ENCODE results near the gene YPEL1.

YPEL1 gene

GRCh38 chr22:21652010-21652546 lies 83.5 kb downstream of the YPEL1 start:
- Histone ChIP-seq H3K4me1 (ENCODE audit: control insufficient read depth, insufficient read depth, low read length, poor library complexity, severe bottlenecking) (peaks cover 17% of the 10 kb centered on the region), H3K4me3 (ENCODE audit: extremely low read depth, insufficient read depth, low read length, poor library complexity, severe bottlenecking) (peak overlapping the region; percentile 75), H3K9me3 (ENCODE audit: control insufficient read depth, low read length) (no peaks in the 10 kb centered on the region), H3K36me3 (ENCODE audit: control insufficient read depth, insufficient read depth, low read length) (peaks cover 40% of the 10 kb centered on the region), H3K27ac (ENCODE audit: low read depth, low read length, severe bottlenecking) (peak overlapping the region; percentile 84)
- WGBS, 2 experiments (ENCODE audit: insufficient coverage in 2 of 2) = 0 to 1% methylated on average over 31 to 39 of the region's 44 CpGs

GRCh38 chr22:21651521-21652009 lies 84.0 kb downstream of the YPEL1 start:
- Histone ChIP-seq H3K4me1 (ENCODE audit: control insufficient read depth, insufficient read depth, low read length, poor library complexity, severe bottlenecking) (peaks cover 17% of the 10 kb centered on the region), H3K36me3 (ENCODE audit: control insufficient read depth, insufficient read depth, low read length) (peaks cover 44% of the 10 kb centered on the region), H3K9me3 (ENCODE audit: control insufficient read depth, low read length) (no peaks in the 10 kb centered on the region), H3K27ac (ENCODE audit: low read depth, low read length, severe bottlenecking) (peak overlapping the region; percentile 84), H3K4me3 (ENCODE audit: extremely low read depth, insufficient read depth, low read length, poor library complexity, severe bottlenecking) (peak overlapping the region; percentile 75)
- WGBS, 2 experiments (ENCODE audit: insufficient coverage in 2 of 2) = 0 to 1% methylated on average over 15 to 17 of the region's 29 CpGs

- no peaks in the 10 kb centered on the region for H3K9me3 ChIP-seq (ENCODE audit: control insufficient read depth, low read length)
- peaks cover 17% of the 10 kb centered on the region for H3K4me1 ChIP-seq (ENCODE audit: control insufficient read depth, insufficient read depth, low read length, poor library complexity, severe bottlenecking)
- H3K27ac ChIP-seq (ENCODE audit: low read depth, low read length, severe bottlenecking) = peak overlapping the region; percentile 84
- WGBS, 2 experiments (ENCODE audit: insufficient coverage in 2 of 2) = 0 to 7% methylated on average over 1 to 3 of the region's 6 CpGs
- peak overlapping the region; percentile 75 for H3K4me3 ChIP-seq (ENCODE audit: extremely low read depth, insufficient read depth, low read length, poor library complexity, severe bottlenecking)
- H3K36me3 ChIP-seq (ENCODE audit: control insufficient read depth, insufficient read depth, low read length) = peaks cover 49% of the 10 kb centered on the region
Measured at GRCh38 chr22:21650823-21651520, 84.6 kb downstream of the YPEL1 start.

- WGBS, 2 experiments (ENCODE audit: insufficient coverage in 2 of 2) = 81 to 93% methylated on average over 5 to 7 of the region's 7 CpGs
- Histone ChIP-seq H3K4me3 (ENCODE audit: extremely low read depth, insufficient read depth, low read length, poor library complexity, severe bottlenecking) (no peak overlapping the region), H3K36me3 (ENCODE audit: control insufficient read depth, insufficient read depth, low read length) (peaks cover 54% of the 10 kb centered on the region), H3K4me1 (ENCODE audit: control insufficient read depth, insufficient read depth, low read length, poor library complexity, severe bottlenecking) (peaks cover 17% of the 10 kb centered on the region), H3K9me3 (ENCODE audit: control insufficient read depth, low read length) (no peaks in the 10 kb centered on the region), H3K27ac (ENCODE audit: low read depth, low read length, severe bottlenecking) (no peak overlapping the region)
Measured at GRCh38 chr22:21650280-21650679, 85.3 kb downstream of the YPEL1 start.

Data from mesodermal cell (in vitro differentiated cells).